HFFc6 (cell line): ENCODE results near the gene ANAPC13. TPM values are rescaled to one million over a fixed set of nuclear protein-coding genes. Genes with fewer than 3 reads are reported as not detected.

ENCODE experiments used
- DNase-seq: peaks from one replicate; pipeline ENCODE4 v3.0.0-alpha.2; 2018
- H3K27ac Mint-ChIP-seq: 2 replicates; pipeline ENCODE4 v1.8.0; 2020; ENCODE audit warnings: mild to moderate bottlenecking, mixed read lengths
- H3K27me3 Mint-ChIP-seq: 2 replicates; pipeline ENCODE4 v1.8.0; 2021; ENCODE audit warnings: mild to moderate bottlenecking, moderate library complexity, mixed read lengths; ENCODE audit not compliant: insufficient read depth
- H3K36me3 Mint-ChIP-seq: 2 replicates; pipeline ENCODE4 v1.8.0; 2021; ENCODE audit warnings: low read depth, mixed read lengths
- H3K4me1 Mint-ChIP-seq: 2 replicates; pipeline ENCODE4 v1.8.0; 2020; ENCODE audit warnings: low read depth, mixed read lengths
- H3K4me3 Mint-ChIP-seq: 2 replicates; pipeline ENCODE4 v1.8.0; 2020; ENCODE audit warnings: mild to moderate bottlenecking, moderate library complexity, mixed read lengths
- H3K9me3 Mint-ChIP-seq: 2 replicates; pipeline ENCODE4 v1.8.0; 2020; ENCODE audit warnings: mild to moderate bottlenecking, mixed read lengths
- total RNA-seq, 6 experiments: library from RNA; stranded (reverse); fragmentation: NEBNext Ultra II Directional; extraction: Animal tissue kit (Norgen Biotek cat#: 25700); gene quantifications; 2 replicates in 1 of 6; 3 replicates in 5 of 6; pipeline ENCODE4 v1.2.3, GENCODE V29; 2021
- TF ChIP-seq, protein P1 (sequence below): fragments of 200-600 bp; sonication (generic); IDR thresholded peaks from 2 replicates; pipeline ENCODE4 v1.5.0; 2021; ENCODE audit warnings: antibody characterized with exemption, mild to moderate bottlenecking

The ANAPC13 gene
- total RNA-seq, 6 experiments from 2014 or later = 123 to 152 (median 137) TPM

GRCh38 chr3:134459562-134459961, 26.2 kb downstream of the ANAPC13 start:
- Mint-ChIP-seq H3K4me1 (peaks cover 65% of the 10 kb centered on the region), H3K27ac (peak overlapping the region; percentile 53), H3K36me3 (no peaks in the 10 kb centered on the region), H3K9me3 (no peaks in the 10 kb centered on the region; the same call in 1 of the 2 replicates), H3K27me3 (peaks cover 10% of the 10 kb centered on the region), H3K4me3 (no peak overlapping the region)
- no peak for DNase-seq
- TF ChIP-seq, protein P1, sequence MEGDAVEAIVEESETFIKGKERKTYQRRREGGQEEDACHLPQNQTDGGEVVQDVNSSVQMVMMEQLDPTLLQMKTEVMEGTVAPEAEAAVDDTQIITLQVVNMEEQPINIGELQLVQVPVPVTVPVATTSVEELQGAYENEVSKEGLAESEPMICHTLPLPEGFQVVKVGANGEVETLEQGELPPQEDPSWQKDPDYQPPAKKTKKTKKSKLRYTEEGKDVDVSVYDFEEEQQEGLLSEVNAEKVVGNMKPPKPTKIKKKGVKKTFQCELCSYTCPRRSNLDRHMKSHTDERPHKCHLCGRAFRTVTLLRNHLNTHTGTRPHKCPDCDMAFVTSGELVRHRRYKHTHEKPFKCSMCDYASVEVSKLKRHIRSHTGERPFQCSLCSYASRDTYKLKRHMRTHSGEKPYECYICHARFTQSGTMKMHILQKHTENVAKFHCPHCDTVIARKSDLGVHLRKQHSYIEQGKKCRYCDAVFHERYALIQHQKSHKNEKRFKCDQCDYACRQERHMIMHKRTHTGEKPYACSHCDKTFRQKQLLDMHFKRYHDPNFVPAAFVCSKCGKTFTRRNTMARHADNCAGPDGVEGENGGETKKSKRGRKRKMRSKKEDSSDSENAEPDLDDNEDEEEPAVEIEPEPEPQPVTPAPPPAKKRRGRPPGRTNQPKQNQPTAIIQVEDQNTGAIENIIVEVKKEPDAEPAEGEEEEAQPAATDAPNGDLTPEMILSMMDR = no peak

DNA sequence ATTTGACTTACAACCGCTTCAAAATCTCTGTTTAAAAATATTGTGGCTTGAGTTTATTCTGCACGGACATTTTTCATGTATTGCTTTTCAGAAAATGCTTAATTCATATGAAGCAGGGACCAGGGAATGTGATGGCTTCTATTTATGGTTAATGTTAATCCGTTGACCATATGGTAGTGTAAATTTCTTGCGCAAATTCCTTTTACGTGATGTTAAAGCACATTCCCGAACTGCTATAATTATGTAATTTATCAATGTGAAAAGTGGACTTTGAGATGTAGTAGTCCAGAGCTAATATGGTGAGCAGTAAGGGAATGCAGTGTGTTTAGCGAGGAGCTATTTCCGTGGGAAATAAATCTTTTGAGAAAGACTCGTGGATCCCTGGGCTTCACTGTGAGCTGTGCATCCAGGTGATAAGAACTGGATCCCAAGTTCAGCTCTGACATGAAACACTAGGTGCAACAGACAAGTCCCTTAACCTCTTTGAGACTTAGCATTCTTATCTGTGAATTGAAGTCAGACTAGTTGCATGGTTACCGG, 27.3 kb downstream of the ANAPC13 start:
- Mint-ChIP-seq H3K4me3 (no peak overlapping the region), H3K9me3 (no peaks in the 10 kb centered on the region; the same call in 1 of the 2 replicates), H3K4me1 (peaks cover 58% of the 10 kb centered on the region), H3K27me3 (peaks cover 5% of the 10 kb centered on the region), H3K27ac (peak overlapping the region; percentile 14; the same call in 1 of the 2 replicates), H3K36me3 (no peaks in the 10 kb centered on the region)
- TF ChIP-seq, protein P1 = no peak
- DNase-seq = no peak

- no peak for DNase-seq
- Mint-ChIP-seq H3K27me3 (no peaks in the 10 kb centered on the region; the same call in none of the 2 replicates), H3K4me3 (no peak overlapping the region), H3K27ac (peak overlapping the region; percentile 14; the same call in 1 of the 2 replicates), H3K4me1 (peaks cover 50% of the 10 kb centered on the region), H3K36me3 (no peaks in the 10 kb centered on the region), H3K9me3 (no peaks in the 10 kb centered on the region; the same call in 1 of the 2 replicates)
- TF ChIP-seq, protein P1 = no peak
These were observed 28.3 kb downstream of the ANAPC13 start for GRCh38 chr3:134457376-134458074.

- H3K4me1 Mint-ChIP-seq = peaks cover 52% of the 10 kb centered on the region
- no peaks in the 10 kb centered on the region for H3K36me3 Mint-ChIP-seq
- TF ChIP-seq, protein P1 = peak; percentile 24; the same call in 1 of the 2 replicates
- no peak for DNase-seq
- no peaks in the 10 kb centered on the region; the same call in 1 of the 2 replicates for H3K27me3 Mint-ChIP-seq
- no peak overlapping the region for H3K27ac Mint-ChIP-seq
- no peak overlapping the region for H3K4me3 Mint-ChIP-seq
- H3K9me3 Mint-ChIP-seq = no peaks in the 10 kb centered on the region
These were observed 32.2 kb downstream of the ANAPC13 start for GRCh38 chr3:134453631-134454030.

- H3K27ac Mint-ChIP-seq = no peak overlapping the region
- H3K36me3 Mint-ChIP-seq = peaks cover 9% of the 10 kb centered on the region; the same call in 1 of the 2 replicates
- DNase-seq = no peak
- H3K27me3 Mint-ChIP-seq = no peaks in the 10 kb centered on the region
- peaks cover 70% of the 10 kb centered on the region for H3K4me1 Mint-ChIP-seq
- TF ChIP-seq, protein P1 = no peak
- H3K4me3 Mint-ChIP-seq = no peak overlapping the region
- H3K9me3 Mint-ChIP-seq = peaks cover 3% of the 10 kb centered on the region; the same call in 1 of the 2 replicates
These were observed 35.8 kb downstream of the ANAPC13 start for GRCh38 chr3:134449951-134450350.
